GM18517 (cell line): ENCODE results near the gene GNPTG.

ENCODE experiments used
- ATAC-seq: cut with Tn5 transposase; IDR thresholded peaks from one replicate; pipeline ENCODE4 v1.9.1; 2021; ENCODE audit warnings: mild to moderate bottlenecking, moderate library complexity; ENCODE audit not compliant: unreplicated experiment

GNPTG gene

DNA sequence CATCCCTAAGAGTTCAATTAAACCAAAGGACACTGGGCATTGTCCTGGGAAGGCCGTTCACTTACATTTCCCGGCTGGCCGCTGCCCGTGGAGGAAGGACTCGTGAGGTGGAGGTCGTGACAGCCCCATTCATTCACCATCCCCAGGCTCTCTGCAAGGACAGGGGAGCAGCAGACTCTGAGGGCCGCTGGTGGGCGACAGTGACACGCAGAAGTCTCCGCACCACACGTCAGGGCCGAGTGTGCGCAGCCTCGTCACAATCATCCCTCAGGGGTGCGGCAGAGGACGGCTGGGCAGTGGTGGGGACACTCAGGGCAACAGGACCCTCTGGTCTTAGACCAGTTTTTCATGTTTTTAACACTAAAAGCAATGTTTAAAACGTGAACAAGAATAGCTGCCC is 41.1 kb downstream of the GNPTG start:
- ATAC-seq = no peak

DNA sequence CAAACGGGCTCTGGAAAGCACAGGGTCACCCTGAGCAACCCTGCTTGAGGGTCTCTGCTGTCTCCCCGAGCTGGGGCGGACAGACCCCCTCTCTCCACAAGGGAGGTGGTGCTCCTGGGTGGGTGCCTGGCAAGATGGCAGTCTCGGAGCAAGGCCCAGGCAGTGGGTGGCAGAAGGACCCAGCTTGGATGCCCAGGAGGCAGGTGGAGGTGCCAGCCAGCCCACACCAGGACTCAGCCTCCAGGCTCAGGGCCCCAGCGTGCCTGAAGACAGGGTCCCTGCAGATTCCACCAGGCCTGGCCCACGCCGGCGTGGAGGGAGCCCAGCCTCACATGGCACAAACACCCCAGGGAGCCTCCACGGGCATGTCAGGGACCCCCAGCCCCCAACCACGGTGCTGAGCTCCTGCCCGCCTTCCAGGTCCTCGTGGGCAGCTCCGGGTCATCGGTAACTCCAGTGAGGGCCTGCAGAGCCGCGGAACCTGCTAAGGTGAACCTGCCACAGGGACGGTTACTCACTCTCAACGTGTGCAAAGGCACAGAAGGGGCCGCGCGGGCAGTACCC is 42.0 kb downstream of the GNPTG start:
- ATAC-seq = no peak

DNA sequence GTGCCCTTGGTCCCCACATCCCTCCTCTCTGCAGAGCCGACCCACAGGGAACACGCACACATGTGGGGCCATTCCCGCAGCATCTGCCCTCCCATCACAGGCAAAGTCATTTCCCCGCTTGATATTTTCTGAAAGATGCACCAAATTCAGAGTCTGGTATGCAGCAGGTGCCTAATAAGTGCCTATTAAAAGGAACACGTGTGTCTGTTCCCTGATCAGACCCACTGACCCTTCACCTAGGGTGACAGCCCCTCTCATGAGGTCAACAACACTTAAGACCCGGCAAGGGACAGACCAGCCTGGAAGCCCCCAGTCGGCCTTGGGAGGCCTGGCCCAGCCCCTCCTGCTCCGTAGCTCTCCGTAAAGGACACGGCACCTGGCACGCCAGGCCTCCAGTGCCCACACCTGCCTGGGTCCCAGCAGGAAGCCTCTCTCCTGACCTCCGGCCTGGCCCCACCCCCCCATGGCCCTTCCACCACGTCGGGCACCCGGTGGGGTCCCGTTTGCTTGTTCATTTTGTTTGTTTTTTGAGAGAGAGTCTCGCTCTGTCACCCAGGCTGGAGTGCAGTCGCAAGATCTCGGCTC is 42.7 kb downstream of the GNPTG start:
- no peak for ATAC-seq

DNA sequence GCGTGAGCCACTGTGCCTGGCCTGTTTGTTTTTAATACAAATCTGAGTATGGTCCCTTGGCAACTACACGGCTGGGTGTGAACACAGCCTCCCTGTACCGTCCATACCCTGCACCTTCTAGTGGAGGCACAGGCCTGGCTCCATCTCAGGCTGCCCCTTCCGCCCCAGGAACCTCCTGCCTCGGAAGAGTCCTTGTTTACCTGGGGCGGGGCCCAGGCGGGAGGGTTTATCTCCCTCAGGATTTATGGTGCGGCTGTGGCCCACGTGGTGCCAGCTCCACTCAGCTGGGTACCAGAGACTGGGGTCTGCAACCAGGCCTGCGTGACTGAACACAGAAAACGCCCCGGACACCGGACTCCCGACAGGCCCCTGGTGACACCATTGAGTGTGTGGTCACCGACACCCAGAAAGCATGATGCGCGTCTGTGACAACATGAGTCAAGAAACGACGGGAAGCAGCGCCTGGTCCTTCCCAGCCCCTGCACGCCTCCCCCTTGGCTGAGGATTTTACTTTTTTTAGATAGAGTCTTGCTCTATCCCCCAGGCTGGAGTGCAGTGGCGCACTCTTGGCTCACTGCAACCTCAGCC is 43.8 kb downstream of the GNPTG start:
- ATAC-seq = no peak

DNA sequence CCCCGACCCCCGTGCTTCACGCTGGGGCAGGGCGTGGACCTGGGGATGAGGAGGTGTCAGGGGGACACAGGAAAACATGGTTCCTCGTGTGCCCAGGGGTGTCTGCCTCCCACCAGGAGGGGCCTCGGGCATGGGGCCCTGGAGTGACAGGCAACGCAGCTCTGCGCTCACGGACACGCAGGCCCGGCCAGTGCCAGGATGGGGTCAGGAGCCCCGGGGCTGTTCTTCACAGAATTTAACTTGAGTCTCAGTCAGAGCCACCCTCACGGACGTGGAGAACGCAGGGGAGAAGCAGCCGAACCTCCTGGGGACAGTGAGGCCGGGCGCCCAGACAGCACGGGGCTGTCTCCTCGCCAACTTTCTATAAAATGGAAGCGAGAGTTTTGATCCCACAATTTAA is 46.0 kb downstream of the GNPTG start:
- no peak for ATAC-seq

DNA sequence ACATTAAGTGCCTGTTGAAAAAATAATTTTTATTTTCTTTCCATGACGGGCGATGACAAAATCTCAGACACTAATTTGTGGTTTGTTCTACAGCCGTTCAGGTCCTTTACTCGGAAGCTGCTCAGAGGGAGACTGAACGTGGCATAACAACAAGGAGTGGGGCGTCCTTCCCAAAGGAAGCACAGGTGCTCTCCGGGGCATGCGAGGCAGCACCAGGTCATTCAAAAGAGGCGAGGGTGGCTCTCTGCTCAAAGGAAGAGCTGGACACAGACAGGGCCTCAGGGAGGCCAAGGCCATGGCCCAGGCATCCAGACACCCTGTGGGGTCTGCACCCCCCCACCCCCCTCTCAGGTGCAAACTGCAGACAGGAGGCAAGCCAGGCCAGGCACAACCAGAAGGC is 46.6 kb downstream of the GNPTG start:
- no peak for ATAC-seq

DNA sequence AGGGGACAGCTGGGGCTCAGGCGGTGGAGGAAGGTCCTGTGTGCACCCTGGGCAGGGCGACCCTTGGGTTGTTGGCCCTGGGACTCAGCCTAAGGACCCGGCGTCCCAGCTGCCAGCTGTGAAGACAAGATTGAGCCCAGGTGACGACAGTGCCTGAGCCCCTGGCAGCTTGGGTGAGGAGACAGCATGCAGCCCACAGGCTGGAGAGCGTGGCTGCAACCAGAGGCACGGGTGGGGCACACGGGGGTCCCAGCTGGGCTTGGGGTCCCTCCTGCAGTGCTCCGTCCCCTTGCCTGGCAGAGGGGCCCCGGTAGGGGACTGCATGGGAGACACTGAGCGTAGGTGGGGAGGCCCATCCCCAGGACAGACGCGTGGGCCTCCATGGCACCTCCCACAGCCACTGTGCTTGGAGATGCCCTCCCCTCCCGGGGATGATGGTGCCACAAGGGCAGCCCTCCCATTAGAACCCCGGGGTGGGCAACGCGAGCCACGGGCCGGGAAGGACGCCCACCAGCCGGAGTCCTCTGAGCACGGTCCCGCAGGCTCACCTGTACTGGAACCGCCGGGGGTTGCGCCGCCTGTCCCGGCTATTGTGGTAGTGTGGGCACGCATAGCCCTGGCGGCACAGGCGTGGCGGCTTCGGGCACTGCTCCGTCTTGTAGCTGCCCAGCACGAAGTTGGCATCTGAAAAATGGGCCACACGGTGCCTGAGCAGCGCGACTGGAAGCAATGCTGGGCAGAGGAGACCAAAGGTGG is 47.3 kb downstream of the GNPTG start:
- no peak for ATAC-seq

DNA sequence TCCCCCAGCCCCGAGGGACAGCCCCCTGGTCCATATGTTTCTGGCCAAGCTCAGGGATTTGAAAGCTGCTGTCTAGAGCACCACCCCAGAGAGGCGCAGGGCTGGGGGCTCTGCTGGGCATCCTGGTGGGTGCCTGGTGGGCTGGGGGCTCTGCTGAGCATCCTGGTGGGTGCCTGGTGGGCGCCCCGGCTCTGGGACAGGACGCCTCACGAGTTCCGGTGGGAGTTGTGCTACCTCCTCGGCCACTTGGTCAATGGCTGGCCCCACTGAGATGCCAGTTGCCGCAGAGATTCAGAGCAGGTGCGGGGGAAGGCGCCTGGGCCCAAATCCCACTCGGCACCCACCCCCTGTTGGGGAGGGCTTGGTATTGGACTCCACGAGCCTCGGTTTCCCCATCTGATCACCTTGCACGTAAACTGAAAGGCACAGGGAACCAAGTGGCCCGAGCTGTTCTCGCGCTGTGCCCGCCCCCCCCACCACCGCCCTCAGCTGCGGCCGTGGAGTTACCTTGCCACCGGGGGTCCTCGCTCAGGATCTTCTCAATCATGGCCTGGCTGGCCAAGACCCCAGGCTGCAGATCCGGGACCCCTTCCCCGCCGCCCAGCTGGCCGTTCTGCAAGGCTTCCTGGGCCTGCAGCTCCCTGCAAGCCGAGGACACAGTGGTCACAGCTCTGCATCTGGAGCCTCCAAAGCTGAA is 49.5 kb downstream of the GNPTG start:
- no peak for ATAC-seq

DNA sequence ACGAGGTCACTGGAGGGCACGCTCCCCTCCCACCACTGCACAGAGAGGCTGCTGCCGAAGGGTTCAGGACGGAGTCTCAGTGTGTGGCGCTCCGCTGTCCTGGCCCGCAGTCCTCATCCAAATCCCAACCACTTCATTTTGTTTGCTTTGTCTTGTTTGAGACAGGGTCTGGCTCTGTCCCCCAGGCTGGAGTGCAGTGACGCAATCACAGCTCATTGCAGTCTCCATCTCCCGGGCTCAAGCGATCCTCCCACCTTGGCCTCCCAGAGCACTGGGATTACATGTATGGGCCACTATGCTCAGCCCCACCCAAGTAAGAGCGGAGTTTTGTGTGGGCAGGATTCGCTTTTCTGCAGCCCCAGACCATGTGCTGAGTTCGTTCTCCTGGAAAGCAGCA is 50.0 kb downstream of the GNPTG start:
- no peak for ATAC-seq

DNA sequence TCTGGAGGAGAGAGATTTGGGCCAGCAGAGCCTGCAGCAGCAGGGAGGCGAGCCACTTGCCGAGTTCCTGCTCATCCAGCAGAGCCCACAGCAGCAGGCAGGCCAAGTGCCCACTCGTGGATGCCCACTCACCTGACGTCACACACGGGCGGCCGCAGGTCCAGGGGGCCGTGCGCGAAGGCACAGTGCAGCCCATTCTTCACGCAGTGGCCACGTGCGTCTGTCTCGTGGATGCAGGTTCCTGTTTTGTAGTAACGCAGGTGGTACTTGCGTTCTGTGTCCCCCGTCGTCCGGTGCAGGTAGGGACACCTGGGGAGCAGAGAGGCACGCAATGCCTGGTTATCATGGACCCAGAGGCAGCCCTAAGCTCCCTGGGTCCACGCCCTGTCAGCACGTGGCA is 51.3 kb downstream of the GNPTG start:
- no peak for ATAC-seq

DNA sequence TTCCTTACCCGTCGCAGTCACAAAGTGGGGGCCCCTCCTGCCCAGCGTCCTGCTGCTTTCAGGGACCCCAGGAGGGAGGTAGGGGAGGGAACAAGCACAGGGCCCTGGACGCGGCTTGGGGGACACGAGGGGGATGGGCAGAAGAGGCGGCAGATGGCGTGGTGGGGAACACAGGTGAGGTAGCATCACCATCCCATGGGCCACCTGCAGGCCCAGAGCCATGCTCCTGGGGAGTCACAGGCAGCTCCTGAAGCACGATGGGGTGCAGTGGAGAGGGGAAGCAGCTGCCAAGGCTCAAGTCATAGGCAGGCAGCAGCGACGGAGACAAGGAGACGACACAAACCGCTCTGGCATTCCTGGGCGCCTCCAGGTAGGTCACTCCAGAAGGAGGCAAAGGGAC is 52.0 kb downstream of the GNPTG start:
- ATAC-seq = no peak

DNA sequence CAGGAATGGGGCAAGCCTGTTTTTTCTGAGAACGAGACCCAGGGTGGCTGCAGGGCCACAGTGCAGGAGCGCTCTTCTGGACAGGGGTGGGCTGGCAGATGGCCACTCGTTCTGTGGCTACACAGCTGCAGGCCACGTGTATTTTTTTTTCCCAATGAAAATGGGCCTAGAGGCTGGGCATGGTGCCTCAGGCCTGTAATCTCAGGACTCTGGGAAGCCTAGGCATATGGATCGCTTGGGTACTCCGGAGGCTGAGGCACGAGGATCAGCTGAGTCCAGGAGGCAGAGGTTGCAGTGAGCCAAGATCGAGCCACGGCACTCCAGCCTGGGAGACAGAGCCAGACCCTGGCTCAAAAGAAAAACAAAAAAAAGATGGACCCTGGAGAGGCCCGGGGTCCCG is 56.0 kb downstream of the GNPTG start:
- peak; percentile 17 for ATAC-seq

DNA sequence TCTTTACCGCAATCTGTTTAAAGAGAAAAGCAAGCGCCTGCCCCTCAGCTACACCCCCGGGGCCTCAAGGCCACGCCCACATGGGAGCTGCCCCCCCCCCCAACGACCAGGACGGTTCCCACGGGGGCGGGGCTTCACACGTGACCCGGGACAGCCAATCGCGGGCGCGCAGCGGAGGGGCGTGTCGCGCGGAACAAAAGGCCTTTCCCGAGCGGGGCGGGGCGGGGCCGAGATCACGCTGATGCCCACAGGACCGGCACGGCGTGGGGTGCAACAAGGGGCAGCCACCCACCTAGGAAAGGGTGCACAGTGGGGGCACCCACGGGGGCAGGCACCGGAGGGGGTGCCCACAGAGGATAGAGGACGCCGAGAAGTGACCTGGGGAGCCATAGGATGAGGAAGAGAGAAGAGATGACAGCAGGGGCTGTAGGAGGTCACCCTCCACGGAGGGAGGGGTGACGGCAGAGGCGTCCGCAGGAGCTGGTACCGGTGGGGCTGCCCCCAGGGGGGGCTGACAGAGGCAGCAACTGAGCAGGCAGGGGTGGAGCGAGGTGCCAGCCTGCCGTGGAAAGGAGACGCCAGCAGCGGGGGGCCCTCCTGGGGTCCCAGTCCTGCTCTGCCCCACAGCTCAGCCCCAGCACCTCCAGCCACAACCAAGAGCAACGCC is 56.6 kb downstream of the GNPTG start:
- ATAC-seq = peak; percentile 49

DNA sequence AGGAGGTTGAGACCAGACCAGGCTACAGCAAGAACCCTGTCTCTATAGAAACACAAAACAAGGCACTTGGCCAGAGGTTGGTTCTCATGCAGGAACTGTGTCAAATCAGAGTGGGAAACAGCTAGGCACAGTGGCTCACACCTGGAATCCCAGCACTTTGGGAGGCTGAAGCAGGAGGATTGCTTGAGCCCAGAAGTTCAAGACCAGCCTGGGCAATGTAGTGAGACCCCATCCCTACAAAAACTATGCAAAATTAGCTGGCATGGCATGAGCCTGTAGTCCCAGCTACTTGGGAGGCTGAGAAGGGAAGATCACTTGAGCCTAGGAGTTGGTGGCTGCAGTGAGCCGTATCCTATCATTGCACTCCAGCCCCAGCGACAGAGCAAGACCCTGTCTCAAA is 61.1 kb downstream of the GNPTG start:
- no peak for ATAC-seq
